T-helper 17 cell (primary cell): ENCODE results near the gene IPMK. TPM values are rescaled to one million over a fixed set of nuclear protein-coding genes. Genes with fewer than 3 reads are reported as not detected.
A peak's percentile ranks its signal among the peaks of the same experiment; 100 is the strongest.

Experiments
- ATAC-seq: fragments of 150-1000 bp; cut with Tn5 transposase; 2 replicates; pipeline ENCODE4 v1.10.0; 2021; ENCODE audit warnings: mild to moderate bottlenecking, moderate library complexity
- DNase-seq, 3 donors: peaks; one replicate each; pipeline versions ENCODE4 v3.0.0 to v3.0.0-alpha.2; 2020 to 2021
- H3K9me3 ChIP-seq: one replicate; pipeline ENCODE4 v1.7.0; 2013; ENCODE audit warnings: low read length, mild to moderate bottlenecking; ENCODE audit not compliant: control insufficient read depth, poor library complexity, severe bottlenecking
- H3K27ac Mint-ChIP-seq: one replicate; pipeline ENCODE4 v1.8.0; 2022; ENCODE audit warnings: mild to moderate bottlenecking, moderate library complexity, mixed read lengths
- H3K27me3 Mint-ChIP-seq: one replicate; pipeline ENCODE4 v1.8.0; 2022; ENCODE audit warnings: mixed read lengths
- H3K36me3 Mint-ChIP-seq: one replicate; pipeline ENCODE4 v1.8.0; 2022; ENCODE audit warnings: low read depth, mixed read lengths
- H3K4me1 Mint-ChIP-seq: one replicate; pipeline ENCODE4 v1.8.0; 2022; ENCODE audit warnings: mild to moderate bottlenecking, mixed read lengths
- H3K4me3 Mint-ChIP-seq: one replicate; pipeline ENCODE4 v1.8.0; 2022; ENCODE audit warnings: mild to moderate bottlenecking, moderate library complexity, mixed read lengths
- total RNA-seq, 4 donors: library from RNA in 2 of 4; stranded (reverse) in 2 of 4; gene quantifications; one replicate each; pipeline ENCODE4 v1.2.3 and lab custom pipeline; 2022 to 2026

IPMK gene
- total RNA-seq, 2 donors from 2014 or later: 3.5 to 3.8 TPM

GRCh38 chr10:58280477-58280876 lies 12.8 kb upstream of the IPMK start:
- H3K9me3 ChIP-seq: no peaks in the 10 kb centered on the region
- DNase-seq (no peak), ATAC-seq (no peak)
- peaks cover 18% of the 10 kb centered on the region for H3K4me1 Mint-ChIP-seq
- no peak overlapping the region for H3K4me3 Mint-ChIP-seq
- peak overlapping the region; percentile 2 for H3K27ac Mint-ChIP-seq
- H3K27me3 Mint-ChIP-seq: no peaks in the 10 kb centered on the region
- peaks cover 2% of the 10 kb centered on the region for H3K36me3 Mint-ChIP-seq

GRCh38 chr10:58278962-58279307 lies 11.2 kb upstream of the IPMK start:
- ATAC-seq: no peak
- no peak for DNase-seq

GRCh38 chr10:58278274-58278961 lies 10.7 kb upstream of the IPMK start:
- Mint-ChIP-seq H3K4me1 (peaks cover 20% of the 10 kb centered on the region), H3K27ac (no peak overlapping the region), H3K4me3 (no peak overlapping the region), H3K27me3 (no peaks in the 10 kb centered on the region), H3K36me3 (peaks cover 2% of the 10 kb centered on the region)
- DNase-seq (no peak), ATAC-seq (no peak)
- no peaks in the 10 kb centered on the region for H3K9me3 ChIP-seq

More at GRCh38 chr10:58278962-58279307, 11.2 kb upstream of the IPMK start:
- Mint-ChIP-seq H3K4me1 (peaks cover 21% of the 10 kb centered on the region), H3K27ac (no peak overlapping the region), H3K4me3 (no peak overlapping the region), H3K36me3 (peaks cover 2% of the 10 kb centered on the region), H3K27me3 (no peaks in the 10 kb centered on the region)
- no peaks in the 10 kb centered on the region for H3K9me3 ChIP-seq

- no peaks in the 10 kb centered on the region for H3K9me3 ChIP-seq
- Mint-ChIP-seq H3K27ac (no peak overlapping the region), H3K27me3 (no peaks in the 10 kb centered on the region), H3K4me3 (no peak overlapping the region), H3K4me1 (peaks cover 15% of the 10 kb centered on the region), H3K36me3 (peaks cover 2% of the 10 kb centered on the region)
- DNase-seq (no peak), ATAC-seq (no peak)
These were observed 8.2 kb upstream of the IPMK start for GRCh38 chr10:58275908-58276307.

GRCh38 chr10:58275261-58275660 lies 7.6 kb upstream of the IPMK start:
- DNase-seq (no peak), ATAC-seq (no peak)
- Mint-ChIP-seq H3K27ac (no peak overlapping the region), H3K4me1 (peaks cover 11% of the 10 kb centered on the region), H3K4me3 (no peak overlapping the region), H3K36me3 (no peaks in the 10 kb centered on the region), H3K27me3 (no peaks in the 10 kb centered on the region)
- no peaks in the 10 kb centered on the region for H3K9me3 ChIP-seq

- DNase-seq: no peak
These were observed 2.1 kb upstream of the IPMK start for GRCh38 chr10:58269782-58270290.

GRCh38 chr10:58268946-58269781 lies 1.5 kb upstream of the IPMK start, which contains the start of gene CISD1:
Gene CISD1, plus strand, starts transcription at chr10:58269162. Its CDS starts 112 bp downstream, at chr10:58269274.
- Mint-ChIP-seq H3K4me3 (peak within 1 kb of the TSS; percentile 98), H3K27ac (peak within 1 kb of the TSS; percentile 95), H3K4me1 (peaks cover 26% of the 10 kb centered on the region), H3K36me3 (peaks cover 3% of the 10 kb centered on the region), H3K27me3 (no peaks in the 10 kb centered on the region)
- DNase-seq (peak; percentile 85 to 91 (median 91)), ATAC-seq (peak; percentile 71)
- H3K9me3 ChIP-seq: no peaks in the 10 kb centered on the region

More at GRCh38 chr10:58269782-58270290, 2.1 kb upstream of the IPMK start:
- peaks cover 26% of the 10 kb centered on the region for H3K4me1 Mint-ChIP-seq
- no peaks in the 10 kb centered on the region for H3K9me3 ChIP-seq
- H3K4me3 Mint-ChIP-seq: peak overlapping the region; percentile 98
- no peak for ATAC-seq
- peak overlapping the region; percentile 95 for H3K27ac Mint-ChIP-seq
- no peaks in the 10 kb centered on the region for H3K27me3 Mint-ChIP-seq
- H3K36me3 Mint-ChIP-seq: peaks cover 3% of the 10 kb centered on the region

- no peaks in the 10 kb centered on the region for H3K9me3 ChIP-seq
- ATAC-seq (no peak), DNase-seq (no peak)
- H3K4me1 Mint-ChIP-seq: peaks cover 26% of the 10 kb centered on the region
- H3K36me3 Mint-ChIP-seq: peaks cover 3% of the 10 kb centered on the region
- no peaks in the 10 kb centered on the region for H3K27me3 Mint-ChIP-seq
- H3K4me3 Mint-ChIP-seq: peak overlapping the region; percentile 98
- peak overlapping the region; percentile 95 for H3K27ac Mint-ChIP-seq
These were observed 806 bp upstream of the IPMK start for GRCh38 chr10:58268454-58268945.

- H3K27ac Mint-ChIP-seq: peak overlapping the region; percentile 95
- peaks cover 3% of the 10 kb centered on the region for H3K36me3 Mint-ChIP-seq
- no peak for ATAC-seq
- peak; percentile 12 to 23 (median 23) for DNase-seq
- H3K4me1 Mint-ChIP-seq: peaks cover 28% of the 10 kb centered on the region
- peak overlapping the region; percentile 98 for H3K4me3 Mint-ChIP-seq
- H3K9me3 ChIP-seq: no peaks in the 10 kb centered on the region
- H3K27me3 Mint-ChIP-seq: no peaks in the 10 kb centered on the region
These were observed 625 bp downstream of the IPMK start for GRCh38 chr10:58266826-58267712.

- Mint-ChIP-seq H3K4me1 (peaks cover 27% of the 10 kb centered on the region), H3K27ac (peak overlapping the region; percentile 95), H3K36me3 (peaks cover 3% of the 10 kb centered on the region), H3K27me3 (no peaks in the 10 kb centered on the region), H3K4me3 (peak overlapping the region; percentile 98)
- H3K9me3 ChIP-seq: no peaks in the 10 kb centered on the region
- no peak for DNase-seq
- ATAC-seq: peak; percentile 10
These were observed 1.5 kb downstream of the IPMK start for GRCh38 chr10:58266003-58266825.

GRCh38 chr10:58265249-58265648 lies 2.4 kb downstream of the IPMK start:
- H3K9me3 ChIP-seq: no peaks in the 10 kb centered on the region
- no peak for ATAC-seq
- Mint-ChIP-seq H3K27ac (peak overlapping the region; percentile 95), H3K4me3 (no peak overlapping the region), H3K4me1 (peaks cover 29% of the 10 kb centered on the region), H3K36me3 (peaks cover 3% of the 10 kb centered on the region), H3K27me3 (no peaks in the 10 kb centered on the region)
- no peak for DNase-seq

- H3K27me3 Mint-ChIP-seq: no peaks in the 10 kb centered on the region
- peaks cover 31% of the 10 kb centered on the region for H3K4me1 Mint-ChIP-seq
- peak overlapping the region; percentile 57 for H3K27ac Mint-ChIP-seq
- H3K9me3 ChIP-seq: no peaks in the 10 kb centered on the region
- no peak overlapping the region for H3K4me3 Mint-ChIP-seq
- H3K36me3 Mint-ChIP-seq: peaks cover 3% of the 10 kb centered on the region
- ATAC-seq: no peak
- no peak for DNase-seq
These were observed 2.9 kb downstream of the IPMK start for GRCh38 chr10:58264780-58265179.
